GM23248 (cell line): ENCODE measurements around the gene SLC2A5. TPM values are rescaled to one million over a fixed set of nuclear protein-coding genes. Genes with fewer than 3 reads are reported as not detected.
A peak's percentile ranks its signal among the peaks of the same experiment; 100 is the strongest.

Experiments
- DNase-seq: peaks from one replicate; pipeline ENCODE4 v3.0.0-alpha.2; 2015
- H2AFZ ChIP-seq: fragments of 200-600 bp; sonication (generic); 2 replicates; pipeline ENCODE4 v1.6.1; 2016; ENCODE audit warnings: antibody characterized with exemption
- H3F3A ChIP-seq: fragments of 200-600 bp; sonication (generic); 2 replicates; pipeline ENCODE4 v1.6.1; 2016; ENCODE audit warnings: mild to moderate bottlenecking, antibody characterized with exemption, mixed run types; ENCODE audit not compliant: insufficient read depth
- H3K27ac ChIP-seq: fragments of 200-600 bp; sonication (generic); 2 replicates; pipeline ENCODE4 v1.5.1; 2016; ENCODE audit warnings: mild to moderate bottlenecking
- H3K27me3 ChIP-seq: fragments of 200-600 bp; sonication (generic); replicated peaks from 2 replicates; pipeline ENCODE4 v1.6.1; 2016; ENCODE audit warnings: mild to moderate bottlenecking; ENCODE audit not compliant: insufficient read depth
- H3K36me3 ChIP-seq: fragments of 200-600 bp; sonication (generic); 2 replicates; pipeline ENCODE4 v1.6.1; 2016; ENCODE audit warnings: low read depth, mild to moderate bottlenecking
- H3K4me1 ChIP-seq: fragments of 200-600 bp; sonication (generic); 2 replicates; pipeline ENCODE4 v1.6.1; 2016; ENCODE audit warnings: mild to moderate bottlenecking; ENCODE audit not compliant: insufficient read depth
- H3K4me2 ChIP-seq: fragments of 200-600 bp; sonication (generic); one replicate; pipeline ENCODE4 v1.6.1; 2016; ENCODE audit warnings: mild to moderate bottlenecking; ENCODE audit not compliant: unreplicated experiment
- H3K4me3 ChIP-seq: fragments of 200-600 bp; sonication (generic); 2 replicates; pipeline ENCODE4 v1.5.1; 2016; ENCODE audit warnings: mild to moderate bottlenecking
- H3K79me2 ChIP-seq: fragments of 200-600 bp; sonication (generic); 2 replicates; pipeline ENCODE4 v1.6.1; 2016; ENCODE audit warnings: mild to moderate bottlenecking; ENCODE audit not compliant: insufficient read depth
- H3K9ac ChIP-seq: fragments of 200-600 bp; sonication (generic); 2 replicates; pipeline ENCODE4 v1.6.1; 2016; ENCODE audit warnings: mild to moderate bottlenecking
- H3K9me2 ChIP-seq: fragments of 200-600 bp; sonication (generic); 2 replicates; pipeline ENCODE4 v1.6.1; 2016; ENCODE audit warnings: mixed run types, mild to moderate bottlenecking, moderate library complexity; ENCODE audit not compliant: insufficient read depth
- H3K9me3 ChIP-seq: fragments of 200-600 bp; sonication (generic); one replicate; pipeline ENCODE4 v1.6.1; 2017; ENCODE audit warnings: low read depth
- H4K20me1 ChIP-seq: fragments of 200-600 bp; sonication (generic); 2 replicates; pipeline ENCODE4 v1.6.0; 2016; ENCODE audit not compliant: insufficient read depth
- EZH2 ChIP-seq: fragments of 200-600 bp; sonication (generic); IDR thresholded peaks from 2 replicates; pipeline ENCODE4 v1.6.1; 2018; ENCODE audit warnings: antibody characterized with exemption, mild to moderate bottlenecking; ENCODE audit not compliant: insufficient read depth, poor library complexity, severe bottlenecking
- EZH2phosphoT487 ChIP-seq: fragments of 200-600 bp; sonication (generic); IDR thresholded peaks from 2 replicates; pipeline ENCODE4 v1.6.1; 2018; ENCODE audit warnings: antibody characterized with exemption, moderate library complexity, mild to moderate bottlenecking, low read depth; ENCODE audit not compliant: insufficient read depth
- WGBS, 2 experiments: methylation state at CpG; one replicate each; pipeline ENCODE4 v1.1.6; 2015 to 2017; ENCODE audit warnings: low lambda C conversion rate in 2 of 2, low coverage in 1 of 2; ENCODE audit errors: missing lambda C conversion rate in 2 of 2; 5-methylcytosine and 5-hydroxymethylcytosine counted together
- in situ Hi-C: fragments of 300-500 bp; cut with MboI; formaldehyde crosslinking; loops from 2 replicates; pipeline ENCODE4 v1.15.0; 2020
- polyA plus RNA-seq: library from polyadenylated mRNA; unstranded; fragments of >200 nt; fragmentation: Nextera tagmentation; extraction: Ambion mirVana; gene quantifications from 2 replicates; pipeline ENCODE4 v1.2.1, GENCODE V29; 2016
- total RNA-seq: library from RNA; depleted of rRNA; stranded (reverse); fragments of >200 nt; shearing (Covaris generic); gene quantifications from 2 replicates; pipeline ENCODE4 v1.2.3, GENCODE V29; 2014

The SLC2A5 gene
- total and polyA plus RNA-seq, 2 experiments from 2014 or later: 0.29 to 0.54 TPM

- Histone ChIP-seq H3K4me3 (no peak overlapping the region), H3F3A (no peaks in the 10 kb centered on the region), H3K9ac (no peak overlapping the region), H3K9me3 (no peaks in the 10 kb centered on the region), H3K27me3 (no peaks in the 10 kb centered on the region), H3K79me2 (no peaks in the 10 kb centered on the region), H3K9me2 (no peaks in the 10 kb centered on the region), H3K36me3 (no peaks in the 10 kb centered on the region), H3K4me1 (no peaks in the 10 kb centered on the region), H3K4me2 (no peak overlapping the region), H3K27ac (no peak overlapping the region), H4K20me1 (no peaks in the 10 kb centered on the region), H2AFZ (no peak overlapping the region)
- DNase-seq: peak; percentile 23
- 74 to 82% methylated on average over 8 of the region's 8 CpGs for WGBS, 2 experiments
- in situ Hi-C loops: no loop called here
- TF ChIP-seq EZH2phosphoT487 (no peak), EZH2 (no peak)
Observed at GRCh38 chr1:8992936-8993687, 76.3 kb downstream of the SLC2A5 start.

DNA sequence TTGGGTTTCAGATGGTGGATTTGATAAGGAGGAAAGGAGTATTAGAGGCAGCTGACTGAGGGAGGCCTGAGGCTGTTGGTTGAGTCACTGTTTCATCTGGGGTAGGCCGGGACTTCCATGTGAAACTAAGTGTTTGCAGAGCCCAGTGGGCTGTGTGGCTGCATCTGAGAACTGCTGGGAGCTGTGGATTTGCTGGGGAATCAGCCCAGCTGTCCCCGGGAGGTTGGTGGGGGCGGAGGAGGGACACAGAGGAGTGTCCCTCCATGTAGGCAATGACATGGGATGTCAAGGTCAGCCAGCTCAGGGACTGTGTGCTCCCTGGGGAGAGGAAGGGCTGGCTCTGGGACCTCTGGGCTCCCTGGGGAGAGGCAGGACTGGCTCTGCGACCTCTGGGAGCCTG, 79.6 kb downstream of the SLC2A5 start:
- H3K36me3 ChIP-seq: no peaks in the 10 kb centered on the region
- no peaks in the 10 kb centered on the region for H3K27me3 ChIP-seq
- H3K4me2 ChIP-seq: no peak overlapping the region
- H3K9ac ChIP-seq: no peak overlapping the region
- no peak overlapping the region for H2AFZ ChIP-seq
- H3K9me2 ChIP-seq: no peaks in the 10 kb centered on the region
- H3K79me2 ChIP-seq: no peaks in the 10 kb centered on the region
- H3F3A ChIP-seq: peaks cover 14% of the 10 kb centered on the region
- in situ Hi-C loops: no loop called here
- 67 to 72% methylated on average over 2 to 4 of the region's 4 CpGs for WGBS, 2 experiments
- no peaks in the 10 kb centered on the region for H3K9me3 ChIP-seq
- H3K4me1 ChIP-seq: peaks cover 8% of the 10 kb centered on the region; the same call in 1 of the 2 replicates
- H4K20me1 ChIP-seq: no peaks in the 10 kb centered on the region
- no peak overlapping the region for H3K27ac ChIP-seq
- DNase-seq: peak; percentile 53
- H3K4me3 ChIP-seq: no peak overlapping the region
- TF ChIP-seq EZH2 (no peak), EZH2phosphoT487 (no peak)

- in situ Hi-C loops: no loop called here
- Histone ChIP-seq H3K36me3 (no peaks in the 10 kb centered on the region), H3K4me1 (peaks cover 8% of the 10 kb centered on the region; the same call in 1 of the 2 replicates), H3K27me3 (no peaks in the 10 kb centered on the region), H3K79me2 (no peaks in the 10 kb centered on the region), H3F3A (peaks cover 14% of the 10 kb centered on the region), H3K4me3 (no peak overlapping the region), H3K4me2 (no peak overlapping the region), H3K27ac (no peak overlapping the region), H2AFZ (no peak overlapping the region), H3K9me2 (no peaks in the 10 kb centered on the region), H4K20me1 (no peaks in the 10 kb centered on the region), H3K9ac (no peak overlapping the region), H3K9me3 (no peaks in the 10 kb centered on the region)
- no peak for DNase-seq
- no peak for TF ChIP-seq EZH2phosphoT487
- TF ChIP-seq EZH2: no peak
- 91 to 92% methylated on average over 10 to 11 of the region's 11 CpGs for WGBS, 2 experiments
Observed at GRCh38 chr1:8989061-8989460, 80.4 kb downstream of the SLC2A5 start.

DNA sequence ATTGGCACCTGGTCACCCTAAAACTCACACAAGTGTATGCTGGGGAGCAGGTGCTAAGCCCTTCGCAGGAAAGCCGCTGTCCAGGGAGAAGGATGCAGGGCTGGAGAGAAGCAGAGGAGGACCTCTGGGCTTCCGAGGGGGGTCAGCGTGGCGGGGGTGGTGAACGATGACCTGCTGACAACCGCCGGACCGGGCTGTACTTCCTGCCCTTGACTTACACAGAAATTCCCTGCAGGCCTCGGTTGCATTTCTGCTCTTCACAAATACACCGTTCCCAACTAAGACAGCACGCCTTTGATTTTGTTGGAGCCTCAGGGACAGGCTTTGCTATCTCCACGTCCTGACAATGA, 80.8 kb downstream of the SLC2A5 start:
- H3K9me3 ChIP-seq: no peaks in the 10 kb centered on the region
- H3K27ac ChIP-seq: no peak overlapping the region
- H3K36me3 ChIP-seq: no peaks in the 10 kb centered on the region
- no peaks in the 10 kb centered on the region for H4K20me1 ChIP-seq
- no peak overlapping the region for H2AFZ ChIP-seq
- H3K9me2 ChIP-seq: no peaks in the 10 kb centered on the region
- no peaks in the 10 kb centered on the region for H3K79me2 ChIP-seq
- no peak overlapping the region for H3K4me2 ChIP-seq
- H3K4me3 ChIP-seq: no peak overlapping the region
- no peak overlapping the region for H3K9ac ChIP-seq
- 61 to 71% methylated on average over 7 to 13 of the region's 13 CpGs for WGBS, 2 experiments
- peaks cover 8% of the 10 kb centered on the region; the same call in 1 of the 2 replicates for H3K4me1 ChIP-seq
- in situ Hi-C loops: no loop called here
- no peak for DNase-seq
- TF ChIP-seq EZH2 (no peak), EZH2phosphoT487 (no peak)
- H3F3A ChIP-seq: peaks cover 14% of the 10 kb centered on the region
- no peaks in the 10 kb centered on the region for H3K27me3 ChIP-seq
